HG03159 (cell line): ENCODE results near the gene CDH24.

Source experiments
- ATAC-seq: cut with Tn5 transposase; IDR thresholded peaks from one replicate; pipeline ENCODE4 v1.9.1; 2021; ENCODE audit warnings: mild to moderate bottlenecking, moderate library complexity; ENCODE audit not compliant: unreplicated experiment

CDH24 gene

DNA sequence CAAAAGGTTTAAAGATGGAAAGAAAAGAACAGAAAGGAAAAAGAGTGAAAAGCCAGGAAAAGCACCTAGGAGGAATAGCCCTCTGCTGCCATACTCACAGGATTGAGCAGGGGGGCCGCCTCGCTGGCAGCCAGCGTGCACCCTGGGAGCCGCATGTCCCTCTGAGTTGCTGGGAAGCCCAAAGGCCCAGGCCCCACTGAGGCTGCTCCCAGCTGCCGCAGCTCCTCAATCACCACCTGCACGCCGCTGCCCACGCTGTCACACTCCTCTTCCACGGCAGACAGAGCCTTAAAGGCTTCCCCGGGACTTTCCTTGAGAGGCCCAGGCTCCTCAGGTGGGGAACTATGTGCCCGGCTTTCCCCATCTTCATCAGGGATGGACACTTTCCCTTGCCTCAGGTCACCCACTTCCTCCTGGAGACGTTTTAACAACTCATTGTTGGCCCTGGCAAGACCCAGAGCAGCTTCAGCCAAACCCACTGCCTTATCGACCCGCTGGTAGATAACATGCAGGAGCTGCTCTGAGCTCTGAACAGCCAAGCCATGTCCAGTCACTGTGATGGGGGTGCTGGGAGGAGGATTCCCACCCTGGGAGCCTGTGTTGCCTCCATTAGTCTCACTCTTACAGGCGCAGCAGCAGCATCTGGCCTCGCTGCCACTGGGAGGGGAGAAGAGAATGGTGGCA is 58.8 kb downstream of the CDH24 start:
- ATAC-seq = no peak

DNA sequence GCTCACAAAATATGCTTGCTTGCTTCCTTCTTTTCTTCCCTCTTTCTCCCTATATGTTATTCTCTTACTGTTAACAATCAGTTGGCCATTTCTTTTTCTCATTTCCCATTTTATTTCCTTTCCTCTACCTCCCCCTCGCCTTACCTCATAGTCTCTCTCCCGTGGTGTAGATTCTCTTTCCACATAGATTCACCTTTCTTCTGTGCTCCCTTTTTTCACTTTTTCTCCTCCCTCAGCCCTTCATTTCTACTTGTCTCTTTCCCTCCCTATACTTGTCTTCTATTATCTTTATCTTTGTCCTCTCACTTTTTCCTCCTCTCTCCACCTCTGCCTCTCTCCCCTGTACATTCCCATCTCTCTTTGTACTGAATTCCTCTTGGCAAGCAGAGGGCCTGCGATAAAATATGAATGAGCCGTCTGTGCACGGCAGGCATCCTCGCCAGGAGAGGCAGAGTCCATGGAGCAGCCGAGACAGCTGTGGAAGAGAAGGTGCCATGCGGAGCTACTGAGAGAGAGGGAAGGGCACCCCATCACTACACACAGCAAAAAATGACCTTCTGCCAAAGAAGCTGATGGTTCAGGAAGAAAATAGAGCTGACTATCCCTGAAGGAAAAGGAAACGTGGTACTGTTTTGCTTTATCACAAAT is 59.5 kb downstream of the CDH24 start:
- no peak for ATAC-seq
